Lung (tissue), 12 donors: ENCODE measurements around the gene ST6GALNAC2. TPM values are rescaled to one million over a fixed set of nuclear protein-coding genes. Genes with fewer than 3 reads are reported as not detected.
"Not testable (repeated sequence)": the region's sequence is repeated elsewhere in the genome, so short reads cannot be mapped to it uniquely, and the experiment has no call there.

Experiments used
- ATAC-seq: fragments of 200-7000 bp; cut with Tn5 transposase; one replicate; pipeline ENCODE4 v1.9.1; 2020; ENCODE audit warnings: moderate number of reproducible peaks; ENCODE audit not compliant: insufficient read depth, low FRiP score
- DNase-seq, 3 donors: peaks; one replicate each; pipeline ENCODE4 v3.0.0-alpha.2; 2013 to 2017
- H3K27ac ChIP-seq, 2 donors: one replicate each; pipeline ENCODE4 v1.5.1; 2013; ENCODE audit warnings: mild to moderate bottlenecking in 2 of 2, moderate library complexity in 2 of 2, control low read depth in 1 of 2, inconsistent platforms in 1 of 2, low read depth in 1 of 2, low read length in 1 of 2
- H3K27me3 ChIP-seq, 3 donors: one replicate each; pipeline ENCODE4 v1.5.1; 2013; ENCODE audit warnings: low read length in 2 of 3; ENCODE audit not compliant: control insufficient read depth in 3 of 3, insufficient read depth in 3 of 3
- H3K36me3 ChIP-seq, 4 donors: one replicate each; pipeline ENCODE4 v1.5.1; 2013; ENCODE audit warnings: low read length in 4 of 4, mild to moderate bottlenecking in 1 of 4, moderate library complexity in 1 of 4; ENCODE audit not compliant: control insufficient read depth in 4 of 4, insufficient read depth in 4 of 4
- H3K4me1 ChIP-seq, 5 donors: one replicate each; pipeline ENCODE4 v1.5.1; 2013; ENCODE audit warnings: low read length in 5 of 5, mild to moderate bottlenecking in 2 of 5, moderate library complexity in 1 of 5; ENCODE audit not compliant: control insufficient read depth in 5 of 5, insufficient read depth in 5 of 5
- H3K4me3 ChIP-seq: one replicate; pipeline ENCODE4 v1.5.1; 2013; ENCODE audit warnings: mild to moderate bottlenecking, control low read depth, moderate library complexity
- H3K9ac ChIP-seq, 2 donors: one replicate each; pipeline ENCODE4 v1.5.1; 2013; ENCODE audit warnings: low read length in 2 of 2, control low read depth in 1 of 2; ENCODE audit not compliant: insufficient read depth in 1 of 2
- H3K9me3 ChIP-seq, 4 donors: one replicate each; pipeline ENCODE4 v1.5.1; 2013; ENCODE audit warnings: low read length in 3 of 4, mild to moderate bottlenecking in 1 of 4, moderate library complexity in 1 of 4; ENCODE audit not compliant: control insufficient read depth in 4 of 4, insufficient read depth in 3 of 4
- CTCF ChIP-seq: IDR thresholded peaks from 2 replicates; pipeline ENCODE4 v1.5.1; 2012; ENCODE audit warnings: mild to moderate bottlenecking; ENCODE audit errors: control extremely low read depth, extremely low read depth
- WGBS, 2 donors: extraction: QIAGEN DNeasy Blood & Tissue Kit; methylation state at CpG; one replicate each; pipeline ENCODE4 v1.1.7; 2013; 5-methylcytosine and 5-hydroxymethylcytosine counted together
- polyA plus RNA-seq, 2 donors: library from polyadenylated mRNA; stranded (reverse); fragments of 200-250 nt; gene quantifications; one replicate each; pipeline ENCODE4 v1.2.1, GENCODE V29; 2013
- total RNA-seq, 2 donors: library from RNA; depleted of rRNA in 1 of 2; stranded (reverse); fragments of >200 nt in 1 of 2; gene quantifications; one replicate each; pipeline ENCODE4 v1.2.1, GENCODE V29; 2014 to 2021
- donor health status: control.
- donor health status: control.
- donor health status: Bipolar disorder and iron deficiency.
- donor health status: healthy.
- donor health status: DM: yes; HTN: yes; CAD: no.

ST6GALNAC2 gene
- total and polyA plus RNA-seq, 4 donors, result 12.1 to 38.0 (median 18.1) TPM

- peak overlapping the region; percentile 25 for H3K4me3 ChIP-seq
- peak overlapping the region; percentile 45 to 62 for H3K27ac ChIP-seq
- DNase-seq (no peak), ATAC-seq (no peak)
- peak overlapping the region in 1 of 2 donors; percentile 23 for H3K9ac ChIP-seq
- peaks cover 0 to 51% (median 13%) of the 10 kb centered on the region in 5 donors for H3K4me1 ChIP-seq
- no peaks in the 10 kb centered on the region for H3K9me3 ChIP-seq
- peaks cover 0 to 4% (median 0%) of the 10 kb centered on the region in 4 donors for H3K36me3 ChIP-seq
- WGBS, 2 donors, result 61% methylated on average over 25 of the region's 25 CpGs
- no peak for TF ChIP-seq CTCF
- H3K27me3 ChIP-seq, result peaks cover 0 to 12% (median 0%) of the 10 kb centered on the region in 3 donors
Observed at GRCh38 chr17:76536511-76537287, 49.0 kb downstream of the ST6GALNAC2 start.

- Histone ChIP-seq H3K27ac (peak overlapping the region in 1 of 2 donors; percentile 17), H3K27me3 (peaks cover 0 to 12% (median 0%) of the 10 kb centered on the region in 3 donors), H3K36me3 (peaks cover 0 to 4% (median 0%) of the 10 kb centered on the region in 4 donors), H3K9ac (no peak overlapping the region), H3K4me3 (no peak overlapping the region), H3K9me3 (no peaks in the 10 kb centered on the region), H3K4me1 (peaks cover 0 to 51% (median 14%) of the 10 kb centered on the region in 5 donors)
- ATAC-seq (no peak), DNase-seq (no peak)
- WGBS, 2 donors, result 88 to 89% methylated on average over 19 of the region's 19 CpGs
- no peak for TF ChIP-seq CTCF
Observed at GRCh38 chr17:76535788-76536510, 49.7 kb downstream of the ST6GALNAC2 start.

GRCh38 chr17:76534831-76535732, 50.6 kb downstream of the ST6GALNAC2 start:
- H3K27ac ChIP-seq, result no peak overlapping the region
- H3K4me1 ChIP-seq, result peaks cover 0 to 53% (median 17%) of the 10 kb centered on the region in 5 donors
- H3K36me3 ChIP-seq, result peaks cover 0 to 4% (median 0%) of the 10 kb centered on the region in 4 donors
- H3K9ac ChIP-seq, result no peak overlapping the region
- H3K9me3 ChIP-seq, result no peaks in the 10 kb centered on the region
- WGBS, 2 donors, result 76 to 81% methylated on average over 6 to 7 of the region's 7 CpGs
- no peak for TF ChIP-seq CTCF
- no peak for DNase-seq
- peaks cover 0 to 12% (median 0%) of the 10 kb centered on the region in 3 donors for H3K27me3 ChIP-seq
- ATAC-seq, result no peak
- no peak overlapping the region for H3K4me3 ChIP-seq

GRCh38 chr17:76533640-76534359, 51.9 kb downstream of the ST6GALNAC2 start:
- H3K27me3 ChIP-seq, ATAC-seq, H3K36me3 ChIP-seq, H3K27ac ChIP-seq, H3K4me3 ChIP-seq, DNase-seq, H3K9me3 ChIP-seq, H3K9ac ChIP-seq: not testable (repeated sequence)
- peaks cover 0 to 63% (median 23%) of the 10 kb centered on the region in 5 donors for H3K4me1 ChIP-seq
- 94 to 99% methylated on average over 9 of the region's 9 CpGs for WGBS, 2 donors
